ENCODE measurements around the gene RECQL5. TPM values are rescaled to one million over a fixed set of nuclear protein-coding genes. Genes with fewer than 3 reads are reported as not detected.

RECQL5 gene
- total and polyA plus RNA-seq, 2 of the 8 experiments (the other 6 are each of a cell fraction or from before 2014, with no cell fraction given): 15.1 to 41.1 TPM

- no peak for TF ChIP-seq SP1 (IDR thresholded peaks at IDR 0.05; ENCODE audit: low read depth, low read length)
- no peak for TF ChIP-seq POU5F1 (IDR thresholded peaks at IDR 0.05; ENCODE audit: low read depth, low read length)
- no peak for TF ChIP-seq RNF2 (IDR thresholded peaks at IDR 0.05; ENCODE audit: borderline replicate concordance, low read depth, low read length, missing control alignments, poor library complexity, severe bottlenecking)
These were observed 14.3 kb upstream of the RECQL5 start (continued) for GRCh38 chr17:75681289-75681688.

Measured in H1 (cell line).